ENCODE results near the gene KLHL34.

KLHL34 gene

GRCh38 chrX:21656587-21657317 lies 1.4 kb downstream of the KLHL34 start:
- H3K4me3 ChIP-seq (ENCODE audit: low read depth, low read length): no peak overlapping the region
- no peak for DNase-seq (ENCODE audit: low read depth)

DNA sequence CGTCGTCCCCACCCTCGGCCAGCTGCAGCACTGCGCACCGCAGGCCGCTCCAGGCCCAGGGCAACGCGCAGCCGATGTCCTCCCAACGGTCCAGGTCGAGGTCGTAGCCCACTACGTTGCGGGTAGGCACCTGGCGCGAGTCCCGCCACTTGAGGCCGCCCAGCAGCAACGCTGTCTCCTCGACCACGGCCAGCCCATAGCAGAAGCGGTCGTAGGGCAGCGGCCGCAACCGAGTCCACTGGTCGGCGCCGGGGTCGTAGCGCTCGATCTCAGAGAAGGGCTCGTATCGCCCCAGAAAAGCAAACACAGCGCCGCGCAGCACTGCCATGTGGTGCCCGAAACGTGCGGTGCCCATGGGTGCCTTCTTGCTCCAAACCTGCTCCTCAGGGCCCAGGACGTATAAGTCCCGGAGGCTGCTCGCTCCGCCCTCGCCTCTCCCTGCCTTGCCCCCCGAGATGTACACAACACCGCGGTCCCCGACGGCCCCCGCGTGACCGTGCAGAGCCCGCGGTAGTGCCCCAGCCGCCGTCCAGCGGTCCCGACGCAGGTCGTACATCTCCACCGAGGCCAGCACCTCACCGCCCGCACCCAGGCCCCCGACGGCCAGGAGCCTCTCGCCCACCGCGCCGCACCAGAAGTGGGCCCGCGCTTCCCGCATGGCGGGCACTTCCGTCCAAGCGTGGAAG lies 2.1 kb downstream of the KLHL34 start:
- DNase-seq (ENCODE audit: low read depth): no peak
- no peak overlapping the region for H3K4me3 ChIP-seq (ENCODE audit: low read depth, low read length)

GRCh38 chrX:21645886-21646285 lies 12.2 kb downstream of the KLHL34 start:
- H3K4me3 ChIP-seq (ENCODE audit: low read depth, low read length): no peak overlapping the region
- DNase-seq (ENCODE audit: low read depth): no peak

- H3K4me3 ChIP-seq (ENCODE audit: low read depth, low read length): no peak overlapping the region
- DNase-seq (ENCODE audit: low read depth): no peak
These were observed 12.7 kb downstream of the KLHL34 start for GRCh38 chrX:21645431-21645830.

GRCh38 chrX:21639775-21640174 lies 18.4 kb downstream of the KLHL34 start:
- H3K4me3 ChIP-seq (ENCODE audit: low read depth, low read length): no peak overlapping the region
- no peak for DNase-seq (ENCODE audit: low read depth)

- H3K4me3 ChIP-seq (ENCODE audit: low read depth, low read length): no peak overlapping the region
- DNase-seq (ENCODE audit: low read depth): peak; percentile 28
These were observed 19.8 kb downstream of the KLHL34 start for GRCh38 chrX:21638311-21638710.

DNA sequence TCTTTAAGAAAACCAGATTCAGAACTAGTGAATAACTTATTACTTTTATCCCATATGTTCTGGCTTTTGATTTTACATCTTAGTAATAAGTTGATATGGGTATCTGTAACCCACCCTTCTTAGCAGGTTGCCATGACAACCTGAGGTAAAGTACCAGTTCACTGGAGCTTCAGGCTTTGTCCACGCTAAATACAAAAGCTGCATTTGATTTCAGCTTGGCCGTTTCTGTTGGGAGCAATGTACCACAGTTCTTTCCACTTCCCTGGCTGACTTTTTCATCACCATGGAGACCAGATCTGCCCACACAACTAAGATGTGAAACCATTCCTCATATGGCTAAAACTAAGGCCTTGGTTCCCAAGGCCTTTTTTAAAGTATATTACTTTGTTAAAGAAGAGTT lies 26.1 kb downstream of the KLHL34 start:
- no peak overlapping the region for H3K4me3 ChIP-seq (ENCODE audit: low read depth, low read length)
- DNase-seq (ENCODE audit: low read depth): no peak

GRCh38 chrX:21623778-21624501 lies 34.2 kb downstream of the KLHL34 start:
- DNase-seq (ENCODE audit: low read depth): no peak
- H3K4me3 ChIP-seq (ENCODE audit: low read depth, low read length): no peak overlapping the region

DNA sequence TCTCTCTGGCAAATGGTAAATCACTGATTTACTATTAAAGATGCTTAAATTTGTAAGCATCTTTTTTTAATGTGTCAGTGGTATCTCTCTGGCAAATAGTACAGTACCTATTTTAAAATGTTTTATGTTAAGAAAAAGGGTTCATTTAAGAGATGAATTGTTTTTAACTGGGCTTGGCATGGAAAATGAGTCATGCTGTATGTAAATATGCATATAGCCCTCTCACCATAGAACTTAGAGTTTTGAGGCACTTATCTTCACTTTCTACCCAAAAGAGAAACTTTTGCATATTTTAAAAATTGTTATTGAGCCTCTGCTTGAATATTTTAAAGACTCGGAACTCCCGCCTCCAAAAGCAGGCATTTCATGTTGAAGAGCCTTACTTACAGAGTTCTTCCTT lies 37.9 kb downstream of the KLHL34 start:
- DNase-seq (ENCODE audit: low read depth): no peak
- H3K4me3 ChIP-seq (ENCODE audit: low read depth, low read length): no peak overlapping the region

DNA sequence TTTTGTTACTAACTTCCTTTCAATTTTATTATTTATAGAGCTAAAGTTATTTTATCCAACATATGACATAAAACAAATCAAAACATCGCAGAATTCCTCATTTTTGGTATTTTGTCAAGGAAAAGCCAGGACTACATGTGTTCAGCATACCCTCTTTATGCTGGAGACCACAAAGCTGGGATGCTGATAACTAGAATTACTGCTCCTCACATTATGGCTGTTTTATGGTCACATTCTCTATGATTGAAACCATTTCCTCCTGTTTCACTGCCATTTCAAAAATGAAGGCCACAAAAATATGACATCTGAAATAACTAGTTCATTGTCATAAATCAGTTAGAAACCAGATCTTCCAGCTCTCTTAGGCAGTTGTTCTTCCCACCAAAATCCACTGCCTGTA lies 41.7 kb downstream of the KLHL34 start:
- no peak overlapping the region for H3K4me3 ChIP-seq (ENCODE audit: low read depth, low read length)
- DNase-seq (ENCODE audit: low read depth): no peak

DNA sequence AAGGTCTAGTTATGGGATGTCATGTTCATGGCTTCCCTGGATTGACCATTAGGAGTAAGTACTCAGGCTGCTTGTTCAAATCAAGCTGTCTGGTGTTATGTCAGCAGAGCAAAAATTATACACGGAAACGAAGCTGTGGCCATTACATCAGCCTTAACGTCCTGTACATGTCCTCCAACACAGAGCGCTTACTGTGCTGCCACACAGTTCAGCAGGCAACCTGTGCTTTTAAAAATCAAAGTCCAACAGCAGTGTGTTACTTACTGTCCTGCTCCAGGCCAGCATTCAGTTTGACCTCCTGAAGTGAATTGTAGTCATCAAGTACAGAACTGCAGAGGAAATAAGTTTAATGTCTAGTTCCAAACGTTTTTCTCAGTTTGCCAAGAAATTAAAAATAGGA lies 46.0 kb downstream of the KLHL34 start:
- no peak overlapping the region for H3K4me3 ChIP-seq (ENCODE audit: low read depth, low read length)
- DNase-seq (ENCODE audit: low read depth): no peak

- DNase-seq (ENCODE audit: low read depth): no peak
- no peak overlapping the region for H3K4me3 ChIP-seq (ENCODE audit: low read depth, low read length)
These were observed 48.0 kb downstream of the KLHL34 start for GRCh38 chrX:21610168-21610567.

DNA sequence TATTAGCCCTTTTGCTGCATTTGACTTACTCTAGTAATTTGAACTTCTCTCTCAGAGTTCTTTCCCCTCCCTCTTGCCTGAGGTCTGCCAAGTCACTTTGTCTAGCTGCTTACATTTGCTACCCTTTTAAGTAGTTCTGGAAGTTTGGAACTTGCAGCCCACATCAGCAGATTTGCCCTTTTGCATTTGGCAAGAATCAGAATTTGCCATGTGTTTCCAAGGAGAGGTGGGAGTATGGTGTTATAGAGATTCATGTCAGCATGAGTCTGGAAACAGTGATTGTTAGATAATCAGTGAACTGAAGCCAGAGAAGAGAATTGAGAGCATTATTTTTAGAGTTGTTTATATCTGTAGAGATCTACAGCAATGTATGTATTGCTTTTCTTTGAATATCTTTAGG lies 52.1 kb downstream of the KLHL34 start:
- no peak for DNase-seq (ENCODE audit: low read depth)
- no peak overlapping the region for H3K4me3 ChIP-seq (ENCODE audit: low read depth, low read length)

Measured in skeletal muscle cell (primary cell).